ENCODE data around the gene EPS8L1. TPM values are rescaled to one million over a fixed set of nuclear protein-coding genes. Genes with fewer than 3 reads are reported as not detected.

The EPS8L1 gene
- total RNA-seq, 1 donor from 2014 or later, result not detected

DNA sequence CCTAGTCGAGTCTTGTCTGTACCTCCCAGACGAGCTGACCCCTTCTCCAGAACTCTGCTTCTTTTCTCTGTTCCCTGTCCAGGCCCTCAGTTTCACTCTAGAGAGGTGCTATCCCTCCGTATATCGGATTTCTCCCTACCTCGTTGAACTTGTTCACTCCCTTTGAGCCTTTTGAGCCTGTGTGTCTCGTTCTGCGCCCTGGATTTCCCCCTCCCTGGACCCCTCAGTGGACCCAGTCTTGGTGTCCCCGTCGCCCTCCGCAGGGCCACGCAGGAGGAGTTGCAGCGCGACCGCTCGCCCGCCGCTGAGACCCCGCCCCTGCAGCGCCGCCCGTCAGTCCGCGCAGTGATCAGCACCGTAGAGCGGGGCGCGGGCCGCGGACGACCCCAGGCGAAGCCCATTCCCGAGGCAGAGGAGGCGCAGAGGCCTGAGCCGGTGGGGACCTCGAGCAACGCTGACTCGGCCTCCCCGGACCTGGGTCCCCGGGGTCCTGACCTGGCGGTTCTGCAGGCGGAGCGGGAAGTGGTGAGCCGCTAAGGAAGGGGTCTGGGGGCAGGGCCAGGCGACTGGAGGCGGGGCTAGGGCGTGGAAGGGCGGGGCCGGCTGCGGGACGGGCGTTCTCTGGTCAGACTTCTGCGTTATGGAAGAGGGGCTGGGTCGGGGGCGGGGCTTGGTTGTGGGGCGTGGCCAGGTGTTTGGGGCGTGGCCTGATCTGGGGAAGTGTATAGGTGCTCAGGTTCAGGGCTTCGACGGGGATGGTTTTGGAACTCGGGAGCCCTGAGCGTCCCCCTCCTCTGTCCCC lies 5.5 kb downstream of the EPS8L1 start:
- intact Hi-C loops (cut with DNase I), result no loop called here
- peak; percentile 45 to 77 for DNase-seq (ENCODE audit: low spot score in 2 of 2)
- Histone ChIP-seq H3K9me3 (no peaks in the 10 kb centered on the region), H3K27me3 (peaks cover 33% of the 10 kb centered on the region), H3K4me1 (peaks cover 6 to 11% of the 10 kb centered on the region in 2 donors), H3K4me3 (peak overlapping the region; percentile 51 to 63), H3K36me3 (no peaks in the 10 kb centered on the region), H3K27ac (no peak overlapping the region)
- TF ChIP-seq, protein P1, sequence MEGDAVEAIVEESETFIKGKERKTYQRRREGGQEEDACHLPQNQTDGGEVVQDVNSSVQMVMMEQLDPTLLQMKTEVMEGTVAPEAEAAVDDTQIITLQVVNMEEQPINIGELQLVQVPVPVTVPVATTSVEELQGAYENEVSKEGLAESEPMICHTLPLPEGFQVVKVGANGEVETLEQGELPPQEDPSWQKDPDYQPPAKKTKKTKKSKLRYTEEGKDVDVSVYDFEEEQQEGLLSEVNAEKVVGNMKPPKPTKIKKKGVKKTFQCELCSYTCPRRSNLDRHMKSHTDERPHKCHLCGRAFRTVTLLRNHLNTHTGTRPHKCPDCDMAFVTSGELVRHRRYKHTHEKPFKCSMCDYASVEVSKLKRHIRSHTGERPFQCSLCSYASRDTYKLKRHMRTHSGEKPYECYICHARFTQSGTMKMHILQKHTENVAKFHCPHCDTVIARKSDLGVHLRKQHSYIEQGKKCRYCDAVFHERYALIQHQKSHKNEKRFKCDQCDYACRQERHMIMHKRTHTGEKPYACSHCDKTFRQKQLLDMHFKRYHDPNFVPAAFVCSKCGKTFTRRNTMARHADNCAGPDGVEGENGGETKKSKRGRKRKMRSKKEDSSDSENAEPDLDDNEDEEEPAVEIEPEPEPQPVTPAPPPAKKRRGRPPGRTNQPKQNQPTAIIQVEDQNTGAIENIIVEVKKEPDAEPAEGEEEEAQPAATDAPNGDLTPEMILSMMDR (IDR thresholded peaks at IDR 0.05), result no peak

DNA sequence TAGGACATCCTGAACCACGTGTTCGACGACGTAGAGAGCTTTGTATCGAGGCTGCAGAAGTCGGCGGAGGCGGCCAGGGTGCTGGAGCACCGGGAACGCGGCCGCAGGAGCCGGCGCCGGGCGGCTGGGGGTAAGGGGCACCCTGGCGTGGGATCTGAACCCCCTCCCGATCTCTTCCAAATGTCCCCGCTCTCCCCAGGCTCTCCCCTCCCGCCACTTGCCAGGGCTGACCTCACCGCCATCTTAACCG lies 6.0 kb downstream of the EPS8L1 start:
- H3K36me3 ChIP-seq, result no peaks in the 10 kb centered on the region
- no peak for DNase-seq (ENCODE audit: low spot score in 2 of 2)
- H3K4me3 ChIP-seq, result peak overlapping the region; percentile 51 to 63
- peaks cover 6 to 16% of the 10 kb centered on the region in 2 donors for H3K4me1 ChIP-seq
- H3K9me3 ChIP-seq, result no peaks in the 10 kb centered on the region
- H3K27ac ChIP-seq, result no peak overlapping the region
- TF ChIP-seq, protein P1 (IDR thresholded peaks at IDR 0.05), result no peak
- intact Hi-C loops (cut with DNase I), result no loop called here
- peaks cover 38% of the 10 kb centered on the region for H3K27me3 ChIP-seq

DNA sequence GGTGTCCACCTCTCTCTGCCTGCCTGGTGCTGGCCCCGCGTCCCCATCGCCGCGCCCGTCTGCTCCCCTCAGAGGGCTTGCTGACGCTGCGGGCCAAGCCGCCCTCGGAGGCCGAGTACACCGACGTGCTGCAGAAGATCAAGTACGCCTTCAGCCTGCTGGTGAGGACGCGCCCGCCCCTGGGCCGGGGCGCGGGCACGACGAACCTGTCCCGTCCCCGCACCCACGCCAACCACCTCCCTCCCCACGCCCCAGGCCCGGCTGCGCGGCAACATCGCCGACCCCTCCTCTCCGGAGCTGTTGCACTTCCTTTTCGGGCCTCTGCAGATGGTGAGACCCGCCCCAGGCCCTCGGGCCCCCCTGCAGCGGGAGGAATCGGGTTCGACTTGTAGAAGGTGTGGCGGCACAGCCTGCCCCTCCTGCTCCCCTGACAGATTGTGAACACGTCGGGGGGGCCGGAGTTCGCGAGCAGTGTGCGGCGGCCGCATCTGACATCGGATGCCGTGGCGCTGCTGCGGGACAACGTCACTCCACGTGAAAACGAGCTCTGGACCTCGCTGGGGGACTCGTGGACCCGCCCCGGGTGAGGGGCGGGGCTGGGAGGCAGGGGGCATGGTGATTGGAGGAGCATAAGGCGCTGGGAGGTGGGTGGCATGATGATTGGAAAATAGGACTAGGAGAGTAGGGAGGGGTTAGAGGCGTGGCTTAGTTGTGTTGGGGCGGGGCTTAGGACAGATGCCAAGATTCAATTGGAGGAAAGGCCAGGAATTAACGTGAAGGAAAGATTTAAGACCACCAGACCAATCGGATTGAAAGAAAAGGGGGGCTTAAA lies 6.6 kb downstream of the EPS8L1 start:
- Histone ChIP-seq H3K4me1 (peaks cover 6 to 18% of the 10 kb centered on the region in 2 donors), H3K9me3 (no peaks in the 10 kb centered on the region), H3K4me3 (peak overlapping the region; percentile 51 to 63), H3K27me3 (peaks cover 40% of the 10 kb centered on the region), H3K27ac (no peak overlapping the region), H3K36me3 (no peaks in the 10 kb centered on the region)
- intact Hi-C loops (cut with DNase I), result no loop called here
- DNase-seq (ENCODE audit: low spot score in 2 of 2), result no peak
- TF ChIP-seq, protein P1 (IDR thresholded peaks at IDR 0.05), result no peak

DNA sequence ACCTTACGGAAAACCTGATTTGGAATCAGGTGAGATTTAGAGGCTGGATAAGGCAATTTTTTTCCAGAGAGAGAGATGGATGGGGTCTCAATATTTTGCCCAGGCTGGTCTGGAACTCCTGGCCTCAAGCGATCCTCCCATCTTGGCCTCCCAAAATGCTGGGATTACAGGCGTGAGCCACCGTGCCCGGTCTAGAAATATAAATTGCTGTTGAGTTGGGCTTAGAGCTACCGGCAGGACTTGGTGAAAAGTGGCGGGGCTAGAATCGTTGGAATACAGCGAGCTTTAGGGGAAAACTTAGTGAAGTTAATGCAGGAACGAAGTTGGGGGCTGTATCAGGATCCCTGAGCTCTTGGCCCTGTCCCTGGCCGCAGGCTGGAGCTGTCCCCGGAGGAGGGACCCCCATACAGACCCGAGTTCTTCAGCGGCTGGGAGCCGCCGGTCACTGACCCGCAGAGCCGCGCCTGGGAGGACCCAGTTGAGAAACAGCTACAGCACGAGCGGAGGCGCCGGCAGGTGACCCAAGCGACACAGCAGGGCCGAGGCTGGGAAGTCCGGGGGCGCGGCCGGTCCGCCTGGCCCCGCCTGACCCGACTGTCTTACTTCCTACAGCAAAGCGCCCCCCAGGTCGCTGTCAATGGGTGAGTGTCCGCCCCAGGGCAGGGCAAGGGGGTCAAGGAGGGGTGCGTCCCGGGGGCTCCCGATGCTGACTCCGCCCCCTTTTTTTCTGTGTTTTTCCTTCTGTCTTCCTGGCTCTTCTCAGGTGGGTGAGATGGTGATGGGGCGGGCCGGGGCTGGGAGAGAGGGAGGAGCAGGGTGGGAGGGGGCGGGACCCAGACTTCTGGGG lies 7.6 kb downstream of the EPS8L1 start:
- no peak overlapping the region for H3K27ac ChIP-seq
- peaks cover 6 to 28% of the 10 kb centered on the region in 2 donors for H3K4me1 ChIP-seq
- TF ChIP-seq, protein P1 (IDR thresholded peaks at IDR 0.05), result no peak
- peaks cover 40% of the 10 kb centered on the region for H3K27me3 ChIP-seq
- no peaks in the 10 kb centered on the region for H3K9me3 ChIP-seq
- no peaks in the 10 kb centered on the region for H3K36me3 ChIP-seq
- no peak overlapping the region for H3K4me3 ChIP-seq
- intact Hi-C loops (cut with DNase I), result no loop called here
- DNase-seq (ENCODE audit: low spot score in 2 of 2), result no peak

GRCh38 chr19:55084416-55084815 lies 8.7 kb downstream of the EPS8L1 start:
- TF ChIP-seq, protein P1 (IDR thresholded peaks at IDR 0.05), result no peak
- intact Hi-C loops (cut with DNase I), result no loop called here
- no peaks in the 10 kb centered on the region for H3K36me3 ChIP-seq
- no peak overlapping the region for H3K4me3 ChIP-seq
- no peak for DNase-seq (ENCODE audit: low spot score in 2 of 2)
- no peak overlapping the region for H3K27ac ChIP-seq
- no peaks in the 10 kb centered on the region for H3K9me3 ChIP-seq
- peaks cover 6 to 31% of the 10 kb centered on the region in 2 donors for H3K4me1 ChIP-seq
- H3K27me3 ChIP-seq, result peaks cover 40% of the 10 kb centered on the region
